Central memory CD8-positive, alpha-beta T cell (primary cell): Measurements from ENCODE around the gene NINJ1.
"Not testable (repeated sequence)": the region's sequence is repeated elsewhere in the genome, so short reads cannot be mapped to it uniquely, and the experiment has no call there.

ENCODE experiments used
- ATAC-seq: fragments of 150-1000 bp; cut with Tn5 transposase; replicated peaks from 2 replicates; pipeline ENCODE4 v1.10.0; 2022; ENCODE audit warnings: mild to moderate bottlenecking, moderate FRiP score, moderate number of reproducible peaks; ENCODE audit not compliant: poor library complexity, severe bottlenecking; ENCODE audit errors: extremely low read depth
- DNase-seq, 2 donors: peaks; one replicate each; pipeline ENCODE4 v3.0.0; 2021; ENCODE audit warnings: low spot score in 2 of 2
- H3K27ac Mint-ChIP-seq: one replicate; pipeline ENCODE4 v1.8.0; 2022; ENCODE audit warnings: low read depth, mild to moderate bottlenecking, moderate library complexity, mixed read lengths
- H3K27me3 Mint-ChIP-seq: one replicate; pipeline ENCODE4 v1.8.0; 2022; ENCODE audit warnings: mixed read lengths
- H3K36me3 Mint-ChIP-seq: one replicate; pipeline ENCODE4 v1.8.0; 2022; ENCODE audit warnings: mild to moderate bottlenecking, moderate library complexity, mixed read lengths; ENCODE audit not compliant: insufficient read depth
- H3K4me1 Mint-ChIP-seq: one replicate; pipeline ENCODE4 v1.8.0; 2022; ENCODE audit warnings: mixed read lengths
- H3K4me3 Mint-ChIP-seq: one replicate; pipeline ENCODE4 v1.8.0; 2022; ENCODE audit warnings: mild to moderate bottlenecking, moderate library complexity, mixed read lengths
- H3K9me3 Mint-ChIP-seq: one replicate; pipeline ENCODE4 v1.8.0; 2022; ENCODE audit warnings: mixed read lengths

NINJ1 gene

DNA sequence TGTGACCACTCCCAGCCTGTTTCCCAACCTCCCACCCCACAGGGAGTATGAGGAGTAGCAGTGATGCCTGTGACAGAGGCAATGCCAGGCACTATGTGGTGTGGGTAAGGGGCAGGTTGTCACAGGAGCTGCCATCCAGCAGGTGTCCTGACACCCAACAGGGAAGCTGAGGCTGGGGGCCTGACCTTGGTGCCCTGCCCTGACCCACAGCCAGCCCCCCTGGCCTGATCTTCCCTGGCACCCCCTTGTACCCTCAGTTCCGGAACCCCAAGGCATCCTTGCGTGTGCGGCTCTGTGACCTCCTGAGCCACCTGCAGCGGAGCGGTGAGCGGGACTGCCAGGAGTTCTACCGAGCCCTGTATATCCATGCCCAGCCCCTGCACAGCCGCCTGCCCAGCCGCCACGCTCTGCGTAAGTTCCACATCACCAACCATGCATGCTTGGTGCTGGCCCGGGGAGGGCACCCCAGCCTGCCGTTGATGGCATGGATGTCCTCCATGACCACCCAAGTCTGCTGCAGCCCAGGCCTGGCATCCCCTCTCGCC, 23.7 kb downstream of the NINJ1 start:
- Mint-ChIP-seq H3K9me3 (no peaks in the 10 kb centered on the region), H3K27me3 (no peaks in the 10 kb centered on the region), H3K36me3 (peaks cover 15% of the 10 kb centered on the region), H3K4me3 (no peak overlapping the region), H3K27ac (no peak overlapping the region), H3K4me1 (peaks cover 29% of the 10 kb centered on the region)
- no peak for DNase-seq
- no peak for ATAC-seq

DNA sequence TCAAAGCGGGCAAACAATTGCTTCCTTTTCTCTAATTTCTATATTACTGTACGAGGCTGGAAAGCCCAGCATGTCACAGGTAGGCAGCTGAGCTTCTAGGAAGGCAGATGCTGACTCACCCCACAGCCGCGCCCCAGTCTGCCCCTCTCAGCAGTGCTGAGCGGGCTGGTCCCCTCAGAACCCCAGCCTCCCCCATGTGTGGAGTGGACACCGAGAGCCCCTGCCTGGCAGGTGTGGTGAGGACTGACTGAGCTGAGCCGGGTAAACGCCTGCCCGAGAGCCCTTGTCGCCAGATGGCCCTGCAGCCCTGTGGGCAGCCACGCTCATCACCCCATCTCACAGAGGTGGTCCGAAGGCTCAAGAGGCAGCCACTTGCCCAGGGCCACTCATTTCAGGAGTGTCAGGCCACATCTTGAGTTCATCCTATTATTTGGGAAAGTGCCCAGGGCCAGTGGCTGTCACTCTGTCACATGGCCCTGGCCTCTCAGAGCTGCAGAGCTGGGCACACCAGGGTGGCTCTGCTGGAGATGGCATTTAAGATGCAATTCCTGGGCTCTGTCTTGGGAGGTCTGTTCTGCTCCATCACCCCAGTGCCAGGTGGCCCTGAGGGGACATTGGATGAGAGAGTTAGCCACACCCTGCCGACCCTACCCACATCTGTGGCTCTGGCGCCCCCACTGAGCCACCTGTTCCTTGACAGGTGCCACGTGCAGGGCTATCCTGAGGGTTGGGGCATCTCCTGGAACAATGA, 25.6 kb downstream of the NINJ1 start:
- peaks cover 6% of the 10 kb centered on the region for H3K9me3 Mint-ChIP-seq
- H3K4me1 Mint-ChIP-seq: peaks cover 38% of the 10 kb centered on the region
- H3K36me3 Mint-ChIP-seq: peaks cover 8% of the 10 kb centered on the region
- no peak overlapping the region for H3K27ac Mint-ChIP-seq
- no peak for DNase-seq
- no peak for ATAC-seq
- no peaks in the 10 kb centered on the region for H3K27me3 Mint-ChIP-seq
- H3K4me3 Mint-ChIP-seq: no peak overlapping the region

DNA sequence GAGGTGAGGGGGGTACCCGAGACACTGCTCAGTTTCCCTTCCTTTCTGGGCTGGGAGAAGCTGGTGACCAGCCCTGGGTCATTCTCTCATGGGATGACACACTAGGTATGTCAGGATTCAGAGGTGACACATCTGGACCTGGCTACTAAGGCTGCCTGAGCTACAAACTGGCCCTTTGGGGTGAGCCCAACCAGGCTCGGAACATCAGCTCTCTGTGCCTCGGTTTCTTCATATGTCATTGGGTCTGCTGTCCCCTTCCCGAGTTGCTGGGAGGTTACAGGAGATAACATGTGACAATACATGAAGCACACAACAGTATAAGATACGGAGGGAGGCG, 26.3 kb downstream of the NINJ1 start:
- Mint-ChIP-seq H3K27ac (no peak overlapping the region), H3K27me3 (no peaks in the 10 kb centered on the region), H3K4me3 (no peak overlapping the region), H3K4me1 (peaks cover 45% of the 10 kb centered on the region), H3K36me3 (peaks cover 8% of the 10 kb centered on the region), H3K9me3 (peaks cover 6% of the 10 kb centered on the region)
- ATAC-seq: no peak
- DNase-seq: no peak

GRCh38 chr9:93107151-93107824, 26.8 kb downstream of the NINJ1 start:
- Mint-ChIP-seq H3K9me3 (peaks cover 6% of the 10 kb centered on the region), H3K4me3 (no peak overlapping the region), H3K36me3 (peaks cover 8% of the 10 kb centered on the region), H3K27ac (no peak overlapping the region), H3K27me3 (no peaks in the 10 kb centered on the region), H3K4me1 (peaks cover 48% of the 10 kb centered on the region)
- DNase-seq (no peak), ATAC-seq (no peak)

- Mint-ChIP-seq H3K4me1 (peaks cover 53% of the 10 kb centered on the region), H3K4me3 (peak overlapping the region; percentile 21), H3K36me3 (peaks cover 7% of the 10 kb centered on the region), H3K27me3 (no peaks in the 10 kb centered on the region), H3K9me3 (peaks cover 6% of the 10 kb centered on the region), H3K27ac (peak overlapping the region; percentile 45)
- DNase-seq (no peak), ATAC-seq (no peak)
Observed at GRCh38 chr9:93105620-93106019, 28.4 kb downstream of the NINJ1 start.

DNA sequence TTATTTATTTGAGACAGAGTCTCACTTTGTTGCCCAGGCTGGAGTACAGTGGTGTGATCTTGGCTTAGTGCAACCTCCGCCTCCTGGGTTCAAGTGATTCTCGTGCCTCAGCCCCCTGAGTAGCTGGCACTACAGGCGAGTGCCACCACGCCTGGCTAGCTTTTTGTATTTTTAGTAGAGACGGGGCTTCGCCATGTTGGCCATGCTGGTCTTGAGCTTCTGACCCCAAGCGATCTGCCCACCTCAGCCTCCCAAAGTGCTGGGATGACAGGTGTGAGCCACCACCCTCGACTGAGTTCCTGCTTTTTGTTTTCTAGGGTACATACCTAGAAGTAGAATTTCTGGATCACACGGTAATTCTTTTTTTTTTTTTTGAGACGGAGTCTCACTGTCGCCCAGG, 33.0 kb downstream of the NINJ1 start:
- peaks cover 66% of the 10 kb centered on the region for H3K4me1 Mint-ChIP-seq
- not testable (repeated sequence) for H3K27ac Mint-ChIP-seq, H3K27me3 Mint-ChIP-seq, H3K9me3 Mint-ChIP-seq, H3K4me3 Mint-ChIP-seq, DNase-seq, ATAC-seq
- H3K36me3 Mint-ChIP-seq: peaks cover 14% of the 10 kb centered on the region

- Mint-ChIP-seq H3K36me3 (peaks cover 17% of the 10 kb centered on the region), H3K9me3 (peaks cover 6% of the 10 kb centered on the region), H3K4me1 (peaks cover 58% of the 10 kb centered on the region), H3K27ac (no peak overlapping the region), H3K27me3 (no peaks in the 10 kb centered on the region), H3K4me3 (no peak overlapping the region)
- DNase-seq: no peak
- ATAC-seq: no peak
Observed at GRCh38 chr9:93100276-93100636, 33.8 kb downstream of the NINJ1 start.

DNA sequence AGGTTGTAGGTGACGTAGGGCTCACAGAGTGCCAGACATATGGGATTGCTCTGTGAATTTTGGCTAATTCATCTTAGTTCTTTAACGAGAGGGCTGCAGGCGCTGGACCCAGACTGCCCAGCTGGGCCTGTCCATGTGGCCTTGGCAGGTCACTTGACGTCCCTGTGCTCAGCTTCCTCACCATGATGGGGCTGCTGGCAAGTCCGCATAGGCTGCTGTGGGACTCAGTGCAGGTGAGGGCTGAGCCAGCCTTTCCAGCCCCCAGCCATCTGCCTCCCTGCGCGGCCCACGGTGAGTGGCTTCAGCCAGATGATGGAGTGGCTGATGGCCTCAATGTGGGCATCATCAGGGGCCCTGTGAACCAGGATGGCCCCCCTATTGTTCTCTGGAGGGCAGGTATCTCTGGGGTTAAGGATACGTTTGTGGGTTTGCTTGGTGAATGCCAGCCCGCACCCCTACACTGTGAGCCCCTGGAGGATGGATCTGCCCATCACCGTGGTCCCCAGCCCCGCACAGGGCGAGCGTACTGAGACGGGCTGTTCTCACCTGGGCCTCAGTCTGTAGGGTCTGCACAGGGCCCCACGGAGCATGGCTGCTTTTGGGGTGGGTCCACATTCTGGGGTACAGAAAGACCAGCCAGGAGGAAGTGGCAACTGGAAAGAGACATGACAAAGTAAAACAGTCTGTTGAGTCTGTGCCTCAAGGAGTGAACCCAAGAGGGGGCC, 34.3 kb downstream of the NINJ1 start:
- no peaks in the 10 kb centered on the region for H3K27me3 Mint-ChIP-seq
- peaks cover 3% of the 10 kb centered on the region for H3K9me3 Mint-ChIP-seq
- H3K27ac Mint-ChIP-seq: no peak overlapping the region
- no peak overlapping the region for H3K4me3 Mint-ChIP-seq
- H3K36me3 Mint-ChIP-seq: peaks cover 17% of the 10 kb centered on the region
- DNase-seq (no peak), ATAC-seq (no peak)
- H3K4me1 Mint-ChIP-seq: peaks cover 56% of the 10 kb centered on the region

GRCh38 chr9:93098236-93098946, 35.7 kb downstream of the NINJ1 start:
- Mint-ChIP-seq H3K27ac (peak overlapping the region; percentile 87), H3K4me3 (peak overlapping the region; percentile 88), H3K27me3 (no peaks in the 10 kb centered on the region), H3K36me3 (peaks cover 18% of the 10 kb centered on the region), H3K4me1 (peaks cover 58% of the 10 kb centered on the region), H3K9me3 (no peaks in the 10 kb centered on the region)
- ATAC-seq (no peak), DNase-seq (no peak)

- Mint-ChIP-seq H3K27ac (peak overlapping the region; percentile 87), H3K9me3 (no peaks in the 10 kb centered on the region), H3K4me1 (peaks cover 56% of the 10 kb centered on the region), H3K4me3 (peak overlapping the region; percentile 88), H3K27me3 (no peaks in the 10 kb centered on the region), H3K36me3 (peaks cover 21% of the 10 kb centered on the region)
- ATAC-seq (no peak), DNase-seq (no peak)
Observed at GRCh38 chr9:93097511-93098201, 36.4 kb downstream of the NINJ1 start.

DNA sequence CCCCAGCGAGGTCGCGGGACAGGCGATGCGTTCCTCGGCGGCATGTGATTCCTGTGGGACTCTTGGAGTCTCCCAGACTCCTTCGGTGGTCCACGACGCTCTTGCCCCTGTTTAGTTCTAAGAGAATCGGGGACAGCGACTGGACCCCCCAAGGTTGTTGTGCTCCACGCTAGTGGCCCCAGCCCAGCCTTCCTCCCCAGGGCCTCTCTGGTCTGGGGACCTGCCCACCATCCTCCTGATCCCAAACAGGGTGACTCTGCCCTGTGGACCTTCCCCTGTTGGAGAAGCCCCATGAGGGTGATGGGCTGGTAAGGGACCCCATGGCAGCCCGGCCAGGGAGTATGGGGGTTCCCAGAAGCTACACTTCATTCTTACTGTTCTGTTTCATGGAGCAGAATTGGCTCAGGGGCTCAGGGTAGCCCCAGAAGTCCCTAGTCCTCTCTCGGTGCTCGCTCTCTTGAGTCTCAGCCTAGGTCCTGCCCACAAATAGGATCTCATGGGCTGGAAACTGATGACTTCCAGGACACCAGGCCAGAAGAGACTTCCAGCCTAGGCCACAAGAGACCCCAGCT, 37.2 kb downstream of the NINJ1 start:
- peak overlapping the region; percentile 88 for H3K4me3 Mint-ChIP-seq
- no peaks in the 10 kb centered on the region for H3K9me3 Mint-ChIP-seq
- H3K4me1 Mint-ChIP-seq: peaks cover 58% of the 10 kb centered on the region
- ATAC-seq: no peak
- peak overlapping the region; percentile 58 for H3K27ac Mint-ChIP-seq
- peaks cover 21% of the 10 kb centered on the region for H3K36me3 Mint-ChIP-seq
- DNase-seq: no peak
- no peaks in the 10 kb centered on the region for H3K27me3 Mint-ChIP-seq
